Measurements from ENCODE around the gene ANKRD13A. TPM values are rescaled to one million over a fixed set of nuclear protein-coding genes. Genes with fewer than 3 reads are reported as not detected.

ANKRD13A gene
- total RNA-seq = 10 to 100 TPM; 38.2 to 39.8 TPM

DNA sequence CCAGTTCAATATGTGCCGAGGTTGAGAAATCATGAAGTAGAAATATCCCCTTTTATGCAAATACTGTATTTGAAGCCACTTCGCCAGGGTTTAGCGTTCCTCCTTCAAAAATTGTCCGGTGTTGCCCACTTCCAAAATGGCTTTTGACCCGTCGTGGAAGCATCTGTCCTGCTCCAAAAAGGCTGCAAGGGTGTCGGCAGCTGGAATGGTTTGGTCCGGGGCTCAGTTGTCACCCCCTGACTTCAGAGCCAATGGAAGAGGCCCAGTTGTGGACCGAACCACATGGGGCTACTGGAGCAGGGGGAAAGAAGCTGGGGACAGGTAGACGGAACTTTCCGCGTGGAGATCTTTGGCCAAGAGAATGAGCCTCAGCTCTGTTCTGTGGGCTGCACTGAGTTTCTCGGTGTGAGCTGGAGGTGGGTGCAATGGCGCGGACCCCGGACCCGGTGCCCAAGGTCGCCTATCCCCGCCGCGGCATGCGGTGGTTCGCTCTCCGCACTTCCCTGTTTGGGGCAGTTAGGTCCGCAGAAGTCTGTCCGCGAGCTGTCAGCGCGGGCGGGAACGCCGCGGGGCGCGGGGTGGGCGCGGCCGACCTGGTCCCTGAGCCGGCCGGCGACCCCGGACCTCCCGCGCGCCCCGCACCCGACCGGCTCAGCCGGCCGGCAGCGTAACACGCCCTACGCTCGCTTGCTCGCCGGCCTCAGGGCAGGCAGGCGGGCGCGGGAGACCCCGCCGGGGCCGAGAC is at the start of gene ANKRD13A:
Gene ANKRD13A (plus strand): TSS at position 527 of the 745 bp plus-strand sequence. CDS start 259 bp downstream, outside the sequence.
- Mint-ChIP-seq H3K4me3 (peak within 1 kb of the TSS; percentile 90), H3K27me3 (no peaks in the 10 kb centered on the region), H3K4me1 (peaks cover 67% of the 10 kb centered on the region), H3K27ac (peak within 1 kb of the TSS; percentile 98), H3K36me3 (ENCODE audit: low read depth) (peaks cover 11% of the 10 kb centered on the region), H3K9me3 (ENCODE audit: low read depth) (no peaks in the 10 kb centered on the region)
- DNase-seq = peak; percentile 92
- ATAC-seq = peak; percentile 57
- intact Hi-C loops (cut with DNase I, micrococcal nuclease) = loop anchor here (5.0 kb wide), 3 partner anchors 38 to 583 kb away; partner anchors contain the start of genes ATP2A2 (in 1 of the 2) and PPTC7 (in 1 of the 2)
- ChIA-PET CTCF (interaction anchor here (0.6 to 2.8 kb wide), 3 partner anchors 11 to 31 kb away, joined by 3 to 8 read pairs (median 4); no protein-coding TSS in a partner anchor), POLR2A (interaction anchor here (0.6 to 0.9 kb wide), 3 partner anchors 27 to 503 kb away, joined by 3 read pairs; partner anchors contain the start of gene RAD9B)

DNA sequence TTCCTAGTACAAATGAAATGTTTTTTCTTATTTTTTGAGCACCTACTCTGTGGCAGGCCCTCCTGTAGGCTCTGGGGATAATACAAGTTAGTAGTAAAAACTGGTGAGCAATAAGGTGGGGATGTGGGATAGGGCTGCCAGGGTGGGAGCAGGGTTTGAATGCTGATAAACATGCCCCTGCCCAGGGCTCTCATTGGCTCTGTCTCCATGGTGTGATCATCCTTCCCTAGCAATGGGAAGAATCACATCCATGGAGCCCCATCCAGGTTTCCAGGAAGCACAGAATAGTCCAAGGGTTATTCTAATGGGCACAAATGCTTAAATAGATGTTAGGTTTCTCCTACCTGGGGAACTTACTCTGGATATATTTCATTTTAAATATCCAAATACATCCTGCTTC is 48.6 kb upstream of the ANKRD13A start:
- Mint-ChIP-seq H3K9me3 (ENCODE audit: low read depth) (no peaks in the 10 kb centered on the region), H3K27ac (no peak overlapping the region), H3K4me1 (peaks cover 32% of the 10 kb centered on the region), H3K27me3 (no peaks in the 10 kb centered on the region), H3K4me3 (no peak overlapping the region), H3K36me3 (ENCODE audit: low read depth) (peaks cover 60% of the 10 kb centered on the region)
- DNase-seq (no peak), ATAC-seq (no peak)
- intact Hi-C loops (cut with DNase I, micrococcal nuclease) = no loop called here
- ChIA-PET POLR2A (no interaction called here), CTCF (interaction anchor here (0.5 kb wide), 1 partner anchor 1767 kb away, joined by 3 read pairs; no protein-coding TSS in a partner anchor)

DNA sequence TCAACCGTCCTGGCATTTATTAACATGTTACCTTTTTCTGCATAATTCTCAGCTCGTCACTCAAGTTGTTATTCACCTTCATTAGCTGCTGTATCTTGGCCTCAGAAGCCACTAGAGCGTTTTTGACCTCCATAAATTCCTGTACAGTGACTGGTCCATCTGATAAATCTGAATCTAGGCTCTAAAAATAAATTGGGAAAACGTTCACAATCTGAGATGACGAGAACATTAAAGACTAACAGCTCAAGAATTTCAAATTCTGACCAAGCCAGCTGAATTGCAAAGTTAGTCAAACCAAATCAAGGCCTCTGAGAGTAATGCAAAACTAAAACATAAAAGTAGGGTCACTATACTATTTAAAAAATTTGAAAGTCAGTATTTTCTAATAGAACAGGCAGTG is 48.1 kb upstream of the ANKRD13A start:
- peaks cover 62% of the 10 kb centered on the region for H3K36me3 Mint-ChIP-seq (ENCODE audit: low read depth)
- H3K9me3 Mint-ChIP-seq (ENCODE audit: low read depth) = no peaks in the 10 kb centered on the region
- no peak overlapping the region for H3K4me3 Mint-ChIP-seq
- ChIA-PET POLR2A (no interaction called here), CTCF (interaction anchor here (0.6 kb wide), 1 partner anchor 72 kb away, joined by 3 read pairs; no protein-coding TSS in a partner anchor)
- DNase-seq (no peak), ATAC-seq (no peak)
- no peaks in the 10 kb centered on the region for H3K27me3 Mint-ChIP-seq
- intact Hi-C loops (cut with DNase I, micrococcal nuclease) = no loop called here
- H3K27ac Mint-ChIP-seq = no peak overlapping the region
- peaks cover 32% of the 10 kb centered on the region for H3K4me1 Mint-ChIP-seq

DNA sequence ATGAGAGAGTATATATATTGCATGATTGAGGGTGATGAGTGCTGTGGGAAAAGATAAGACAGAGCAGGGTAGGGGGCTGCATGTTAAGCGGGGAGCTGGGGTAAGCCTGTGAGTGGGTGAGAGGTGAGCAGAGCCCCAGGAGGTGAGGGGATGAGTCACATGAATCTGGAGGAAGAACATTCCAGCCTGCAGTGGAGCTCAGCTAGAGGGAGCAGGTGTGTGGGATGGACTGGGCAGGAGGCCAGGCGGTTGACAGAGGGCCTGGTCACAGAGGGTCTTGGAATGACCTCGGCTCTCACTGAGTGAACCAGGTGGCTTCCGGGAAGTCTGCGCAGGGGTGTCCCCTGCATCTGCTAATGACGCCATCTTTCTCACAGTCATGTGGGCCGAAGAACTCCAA is 47.5 kb upstream of the ANKRD13A start:
- Mint-ChIP-seq H3K27me3 (no peaks in the 10 kb centered on the region), H3K27ac (no peak overlapping the region), H3K36me3 (ENCODE audit: low read depth) (peaks cover 62% of the 10 kb centered on the region), H3K4me3 (no peak overlapping the region), H3K4me1 (peaks cover 26% of the 10 kb centered on the region), H3K9me3 (ENCODE audit: low read depth) (no peaks in the 10 kb centered on the region)
- no peak for ATAC-seq
- POLR2A ChIA-PET = no interaction called here
- intact Hi-C loops (cut with DNase I, micrococcal nuclease) = no loop called here
- CTCF ChIA-PET = interaction anchor here (0.6 kb wide), 1 partner anchor 71 kb away, joined by 3 read pairs; no protein-coding TSS in a partner anchor
- no peak for DNase-seq

DNA sequence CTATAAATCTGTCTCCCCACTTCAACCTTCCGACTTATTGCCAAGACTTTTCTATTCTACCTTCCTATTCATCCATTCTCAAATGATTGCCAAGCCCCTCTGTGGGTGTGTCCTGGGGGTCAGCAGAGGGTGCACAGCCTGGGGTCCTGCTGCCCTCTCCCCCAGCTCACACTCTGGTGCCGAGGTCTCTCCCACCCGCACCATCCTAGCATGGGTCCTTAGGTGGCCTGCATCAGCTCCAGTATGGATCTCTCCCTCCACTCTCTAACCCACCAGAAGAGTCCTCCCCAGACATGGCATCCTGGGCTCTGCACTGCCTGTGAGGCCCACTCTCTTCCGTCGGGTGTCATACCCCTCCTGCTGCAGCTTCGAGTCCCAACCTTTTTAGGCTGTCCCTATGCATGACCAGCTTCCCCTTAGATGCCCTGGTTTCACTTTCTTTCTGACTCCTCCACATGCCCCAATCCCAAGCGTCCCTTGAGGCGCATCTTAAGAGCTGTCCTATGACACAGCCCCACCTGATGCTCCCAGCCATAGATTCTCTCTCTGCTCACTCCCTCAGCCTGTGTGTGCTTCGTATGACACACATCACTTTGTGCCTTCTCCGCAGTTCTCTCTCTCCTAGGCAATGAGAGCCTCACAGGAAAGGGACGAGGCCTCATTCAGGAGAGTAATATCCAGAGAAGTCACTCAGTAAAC is 46.9 kb upstream of the ANKRD13A start:
- no peak for DNase-seq

DNA sequence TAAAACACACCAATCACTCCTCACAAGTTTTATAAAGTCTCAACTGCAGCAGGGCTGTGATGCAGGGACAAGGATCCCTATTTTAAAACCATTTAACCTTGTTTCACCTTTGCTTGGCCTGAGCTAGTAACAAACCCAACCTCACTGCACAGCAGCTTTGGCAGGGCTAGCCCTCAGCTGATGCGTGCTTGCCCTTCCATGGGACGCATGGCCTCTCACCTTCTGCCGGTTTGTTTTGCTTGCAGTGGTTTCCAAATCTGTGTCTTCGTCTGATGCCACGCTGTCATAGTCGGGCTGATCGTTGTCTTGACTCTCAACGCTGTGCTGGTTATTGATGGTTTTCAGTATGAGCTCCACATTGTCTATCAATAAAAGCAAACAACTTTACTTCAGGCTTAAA is 46.4 kb upstream of the ANKRD13A start:
- ATAC-seq (no peak), DNase-seq (no peak)
- ChIA-PET CTCF (interaction anchor here (0.6 to 1.4 kb wide), 3 partner anchors 9 to 958 kb away, joined by 3 read pairs; no protein-coding TSS in a partner anchor), POLR2A (no interaction called here)
- peak overlapping the region; percentile 38 for H3K27ac Mint-ChIP-seq
- H3K27me3 Mint-ChIP-seq = no peaks in the 10 kb centered on the region
- H3K4me3 Mint-ChIP-seq = no peak overlapping the region
- no peaks in the 10 kb centered on the region for H3K9me3 Mint-ChIP-seq (ENCODE audit: low read depth)
- peaks cover 15% of the 10 kb centered on the region for H3K4me1 Mint-ChIP-seq
- intact Hi-C loops (cut with DNase I, micrococcal nuclease) = no loop called here
- H3K36me3 Mint-ChIP-seq (ENCODE audit: low read depth) = peaks cover 56% of the 10 kb centered on the region

More for the DNA sequence above, 46.9 kb upstream of the ANKRD13A start:
- Mint-ChIP-seq H3K27me3 (no peaks in the 10 kb centered on the region), H3K4me3 (no peak overlapping the region), H3K4me1 (peaks cover 21% of the 10 kb centered on the region), H3K27ac (peak overlapping the region; percentile 6), H3K36me3 (ENCODE audit: low read depth) (peaks cover 60% of the 10 kb centered on the region), H3K9me3 (ENCODE audit: low read depth) (no peaks in the 10 kb centered on the region)
- ChIA-PET POLR2A (no interaction called here), CTCF (interaction anchor here (0.6 to 1.4 kb wide), 2 partner anchors 10 to 29 kb away, joined by 3 to 4 read pairs; no protein-coding TSS in a partner anchor)
- ATAC-seq = peak; percentile 65
- intact Hi-C loops (cut with DNase I, micrococcal nuclease) = no loop called here

DNA sequence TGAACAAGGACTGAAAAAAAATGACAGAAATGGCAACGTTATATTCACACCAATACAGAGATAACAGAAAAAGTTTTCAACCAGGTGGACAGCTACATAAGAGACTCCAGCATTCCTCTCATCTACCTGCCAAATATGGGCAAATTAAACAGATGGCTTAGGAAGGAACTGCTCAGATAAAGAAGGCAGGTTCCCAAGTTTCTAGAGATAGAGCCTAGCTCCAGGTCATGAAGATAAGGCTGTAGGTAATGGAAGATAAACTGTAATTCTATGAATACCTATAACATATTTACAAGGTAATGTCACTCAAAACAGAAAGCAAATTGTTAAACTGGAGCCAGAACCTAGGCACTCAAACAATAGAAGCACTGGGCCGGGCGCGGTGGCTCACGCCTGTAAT is 45.6 kb upstream of the ANKRD13A start:
- intact Hi-C loops (cut with DNase I, micrococcal nuclease) = no loop called here
- Mint-ChIP-seq H3K9me3 (ENCODE audit: low read depth) (no peaks in the 10 kb centered on the region), H3K4me1 (peaks cover 8% of the 10 kb centered on the region), H3K27me3 (no peaks in the 10 kb centered on the region), H3K27ac (no peak overlapping the region), H3K36me3 (ENCODE audit: low read depth) (peaks cover 56% of the 10 kb centered on the region), H3K4me3 (no peak overlapping the region)
- no peak for ATAC-seq
- ChIA-PET POLR2A (no interaction called here), CTCF (interaction anchor here (0.9 to 1.4 kb wide), 2 partner anchors 8 to 25 kb away, joined by 3 read pairs; no protein-coding TSS in a partner anchor)
- no peak for DNase-seq

DNA sequence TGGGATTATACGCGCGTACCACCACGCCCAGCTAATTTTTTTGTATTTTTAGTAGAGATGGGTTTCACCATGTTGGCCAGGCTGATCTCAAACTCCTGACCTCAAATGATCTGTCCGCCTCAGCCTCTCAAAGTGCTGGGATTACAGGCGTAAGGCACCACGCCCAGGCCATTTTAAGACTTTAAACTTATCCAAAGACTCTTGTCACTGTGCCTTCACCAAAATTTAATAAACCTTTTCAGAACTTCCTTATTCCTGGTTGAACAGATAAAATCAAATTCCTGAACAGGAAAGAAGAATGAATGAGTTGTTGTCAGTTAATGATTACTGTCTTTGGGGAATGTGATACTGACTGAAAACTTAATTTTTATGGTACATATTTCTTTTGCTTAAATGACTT is 40.9 kb upstream of the ANKRD13A start:
- H3K9me3 Mint-ChIP-seq (ENCODE audit: low read depth) = no peaks in the 10 kb centered on the region
- ATAC-seq = no peak
- peak overlapping the region; percentile 51 for H3K27ac Mint-ChIP-seq
- H3K27me3 Mint-ChIP-seq = no peaks in the 10 kb centered on the region
- DNase-seq = no peak
- intact Hi-C loops (cut with DNase I, micrococcal nuclease) = no loop called here
- no peak overlapping the region for H3K4me3 Mint-ChIP-seq
- peaks cover 37% of the 10 kb centered on the region for H3K36me3 Mint-ChIP-seq (ENCODE audit: low read depth)
- ChIA-PET POLR2A (no interaction called here), CTCF (no interaction called here)
- no peaks in the 10 kb centered on the region for H3K4me1 Mint-ChIP-seq

DNA sequence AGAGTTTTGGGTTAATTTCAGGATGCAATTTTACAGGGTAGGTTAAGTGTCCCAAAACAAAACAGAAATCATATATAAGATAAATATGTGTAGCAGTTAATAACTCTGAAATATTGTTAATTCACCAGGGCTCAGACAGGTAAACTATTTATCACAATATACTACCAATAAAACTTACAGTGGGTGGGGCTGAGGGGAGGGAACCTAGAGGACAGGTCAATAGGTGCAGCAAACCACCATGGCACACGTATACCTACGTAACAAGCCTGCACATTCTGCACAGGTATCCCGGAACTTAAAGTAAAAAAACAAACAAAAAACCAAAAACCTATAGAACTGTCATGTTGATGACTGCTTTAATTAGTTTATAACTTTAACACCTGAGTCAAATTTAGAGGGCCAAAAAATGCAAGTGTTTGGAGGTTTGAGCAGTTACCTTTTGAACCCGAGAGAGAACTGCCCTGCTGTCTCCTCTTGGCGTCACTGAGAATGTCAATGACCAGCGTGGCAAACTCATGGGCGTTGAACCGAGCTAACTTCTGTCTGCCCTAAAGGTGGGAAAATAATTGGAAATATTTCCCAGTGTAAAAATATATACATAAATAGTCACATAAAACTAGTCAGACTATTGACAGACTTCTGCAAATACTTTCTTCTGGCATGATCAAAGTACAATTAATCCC is 39.7 kb upstream of the ANKRD13A start:
- Mint-ChIP-seq H3K27me3 (no peaks in the 10 kb centered on the region), H3K4me1 (no peaks in the 10 kb centered on the region), H3K4me3 (no peak overlapping the region), H3K9me3 (ENCODE audit: low read depth) (no peaks in the 10 kb centered on the region), H3K36me3 (ENCODE audit: low read depth) (peaks cover 32% of the 10 kb centered on the region), H3K27ac (no peak overlapping the region)
- ChIA-PET CTCF (no interaction called here), POLR2A (no interaction called here)
- intact Hi-C loops (cut with DNase I, micrococcal nuclease) = no loop called here
- DNase-seq (no peak), ATAC-seq (no peak)

DNA sequence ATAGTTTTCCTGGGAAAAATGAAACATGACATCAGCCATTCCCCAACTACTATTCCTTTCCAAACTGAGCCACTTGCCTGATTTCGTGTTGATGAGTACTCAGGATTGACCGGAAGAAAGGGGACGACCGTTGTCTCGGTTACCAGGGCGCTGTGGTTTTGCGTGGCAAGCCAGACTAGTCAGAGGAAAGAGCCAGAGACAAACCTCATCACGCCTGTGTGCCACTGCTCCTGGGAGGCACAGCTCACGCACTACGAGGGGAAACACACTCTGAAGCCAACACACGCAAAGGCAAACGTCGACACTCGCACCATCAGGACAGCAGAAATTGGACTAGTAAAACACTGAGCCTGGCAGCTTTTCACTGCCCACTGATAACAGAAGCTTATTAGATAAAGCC is 38.0 kb upstream of the ANKRD13A start:
- DNase-seq = no peak
- POLR2A ChIA-PET = no interaction called here
- no peaks in the 10 kb centered on the region for H3K4me1 Mint-ChIP-seq
- H3K27me3 Mint-ChIP-seq = no peaks in the 10 kb centered on the region
- no peak for ATAC-seq
- no peaks in the 10 kb centered on the region for H3K9me3 Mint-ChIP-seq (ENCODE audit: low read depth)
- CTCF ChIA-PET = interaction anchor here (0.9 to 1.0 kb wide), 2 partner anchors 8 to 10 kb away, joined by 3 read pairs; no protein-coding TSS in a partner anchor
- intact Hi-C loops (cut with DNase I, micrococcal nuclease) = no loop called here
- no peak overlapping the region for H3K4me3 Mint-ChIP-seq
- H3K27ac Mint-ChIP-seq = no peak overlapping the region
- H3K36me3 Mint-ChIP-seq (ENCODE audit: low read depth) = peaks cover 38% of the 10 kb centered on the region

DNA sequence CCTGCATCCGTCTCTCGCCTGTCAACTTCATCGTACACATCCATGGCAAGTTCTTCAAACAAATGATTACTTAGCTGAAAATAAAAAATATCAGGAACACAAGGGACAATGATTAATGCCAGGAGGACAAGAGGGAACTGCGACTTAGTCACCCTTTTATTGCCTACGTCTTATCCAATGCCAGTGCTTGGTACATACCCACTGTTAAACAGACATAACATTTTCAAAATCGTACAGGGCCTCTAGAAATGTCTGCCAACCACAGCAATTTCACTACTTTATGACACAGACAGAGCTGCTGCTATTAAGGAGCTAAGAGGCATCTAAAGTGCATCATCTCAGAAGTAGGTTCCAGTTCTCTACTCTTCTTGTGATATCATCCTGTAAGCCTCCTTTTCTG is 37.6 kb upstream of the ANKRD13A start:
- ATAC-seq = peak; percentile 44
- intact Hi-C loops (cut with DNase I, micrococcal nuclease) = no loop called here
- Mint-ChIP-seq H3K4me3 (no peak overlapping the region), H3K27ac (peak overlapping the region; percentile 22), H3K36me3 (ENCODE audit: low read depth) (peaks cover 39% of the 10 kb centered on the region), H3K9me3 (ENCODE audit: low read depth) (no peaks in the 10 kb centered on the region), H3K4me1 (no peaks in the 10 kb centered on the region), H3K27me3 (no peaks in the 10 kb centered on the region)
- POLR2A ChIA-PET = no interaction called here
- CTCF ChIA-PET = interaction anchor here (1.0 kb wide), 1 partner anchor 9 kb away, joined by 3 read pairs; no protein-coding TSS in a partner anchor
- no peak for DNase-seq

Measured in activated CD4-positive, alpha-beta T cell treated with anti-CD3 and anti-CD28 coated beads for 36 hours (primary cell).